ENCODE results near the gene ARHGAP25. TPM values are rescaled to one million over a fixed set of nuclear protein-coding genes. Genes with fewer than 3 reads are reported as not detected.

The ARHGAP25 gene
- total RNA-seq, 2 donors from 2014 or later = 4.2 to 6.6 TPM

DNA sequence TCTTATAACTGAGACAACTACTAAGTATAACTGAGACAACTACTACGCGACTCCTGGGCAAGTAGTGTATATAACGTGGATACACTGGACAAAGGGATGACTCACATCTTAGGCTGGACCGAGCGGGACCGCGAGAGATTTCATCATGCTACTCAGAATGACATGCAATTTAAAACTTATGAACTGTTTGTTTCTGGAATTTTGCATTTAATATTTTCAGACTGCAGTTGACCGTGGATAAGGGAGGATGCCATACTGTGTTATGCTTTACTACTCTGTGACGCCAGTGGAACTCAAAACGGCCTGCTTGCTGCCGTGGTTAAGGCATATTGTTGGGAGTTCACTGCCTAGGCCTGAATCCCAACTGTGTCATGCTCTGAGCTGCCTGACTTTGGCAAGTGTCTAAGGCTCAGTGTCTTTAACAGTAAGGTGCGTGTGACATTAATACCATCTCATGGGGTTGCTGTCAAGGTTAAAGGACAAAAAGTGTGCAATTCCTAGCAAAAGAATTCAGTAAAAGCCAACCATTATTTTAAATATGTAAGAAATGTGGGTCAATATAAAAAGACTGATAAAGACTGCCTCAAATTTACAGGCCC lies 72.0 kb downstream of the ARHGAP25 start:
- no peaks in the 10 kb centered on the region for H3K9me3 ChIP-seq
- H3K36me3 ChIP-seq (replicated peaks in 1 of 2; ENCODE audit: insufficient read depth in 1 of 2, low read depth in 2 of 2) = no peaks in the 10 kb centered on the region
- DNase-seq = no peak
- no peak overlapping the region for H3K27ac ChIP-seq
- no peak for ATAC-seq
- no peaks in the 10 kb centered on the region for H3K27me3 ChIP-seq
- intact Hi-C loops (cut with DNase I) = no loop called here
- peaks cover 4% of the 10 kb centered on the region for H3K4me1 ChIP-seq
- H3K4me3 ChIP-seq = no peak overlapping the region
- TF ChIP-seq, protein P1, sequence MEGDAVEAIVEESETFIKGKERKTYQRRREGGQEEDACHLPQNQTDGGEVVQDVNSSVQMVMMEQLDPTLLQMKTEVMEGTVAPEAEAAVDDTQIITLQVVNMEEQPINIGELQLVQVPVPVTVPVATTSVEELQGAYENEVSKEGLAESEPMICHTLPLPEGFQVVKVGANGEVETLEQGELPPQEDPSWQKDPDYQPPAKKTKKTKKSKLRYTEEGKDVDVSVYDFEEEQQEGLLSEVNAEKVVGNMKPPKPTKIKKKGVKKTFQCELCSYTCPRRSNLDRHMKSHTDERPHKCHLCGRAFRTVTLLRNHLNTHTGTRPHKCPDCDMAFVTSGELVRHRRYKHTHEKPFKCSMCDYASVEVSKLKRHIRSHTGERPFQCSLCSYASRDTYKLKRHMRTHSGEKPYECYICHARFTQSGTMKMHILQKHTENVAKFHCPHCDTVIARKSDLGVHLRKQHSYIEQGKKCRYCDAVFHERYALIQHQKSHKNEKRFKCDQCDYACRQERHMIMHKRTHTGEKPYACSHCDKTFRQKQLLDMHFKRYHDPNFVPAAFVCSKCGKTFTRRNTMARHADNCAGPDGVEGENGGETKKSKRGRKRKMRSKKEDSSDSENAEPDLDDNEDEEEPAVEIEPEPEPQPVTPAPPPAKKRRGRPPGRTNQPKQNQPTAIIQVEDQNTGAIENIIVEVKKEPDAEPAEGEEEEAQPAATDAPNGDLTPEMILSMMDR (IDR thresholded peaks at IDR 0.05) = no peak
- no peak for TF ChIP-seq POLR2A (IDR thresholded peaks at IDR 0.05)
- 83 to 86% methylated on average over 12 of the region's 12 CpGs for WGBS, 2 donors

DNA sequence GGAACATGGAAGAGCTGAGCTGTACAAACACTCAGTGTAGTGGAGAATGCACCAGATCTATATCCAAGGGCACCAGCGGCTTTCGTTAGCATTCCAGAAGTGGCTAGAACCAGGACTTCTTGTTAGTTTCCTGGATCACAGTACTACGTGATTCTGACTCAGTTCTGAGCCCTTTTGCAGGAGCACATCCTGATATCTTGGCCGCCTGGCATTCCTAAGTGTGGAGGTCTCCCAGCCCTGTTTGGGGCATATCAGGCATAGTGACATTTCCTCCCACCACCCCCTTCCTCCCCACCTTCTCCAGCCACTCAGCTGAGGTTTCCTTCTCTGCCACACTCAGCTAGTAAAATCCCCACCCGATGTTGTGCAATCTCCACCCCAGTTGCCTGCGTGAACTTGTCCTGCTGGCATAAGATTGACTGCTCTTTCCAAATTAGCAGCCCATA lies 73.2 kb downstream of the ARHGAP25 start:
- DNase-seq = peak in 1 of 4 donors; percentile 30
- H3K27ac ChIP-seq = no peak overlapping the region
- H3K9me3 ChIP-seq = no peaks in the 10 kb centered on the region
- H3K4me1 ChIP-seq = peaks cover 4% of the 10 kb centered on the region
- no peaks in the 10 kb centered on the region for H3K27me3 ChIP-seq
- WGBS, 2 donors = 52 to 68% methylated on average over 6 of the region's 6 CpGs
- intact Hi-C loops (cut with DNase I) = no loop called here
- no peak for ATAC-seq
- H3K36me3 ChIP-seq (replicated peaks in 1 of 2; ENCODE audit: insufficient read depth in 1 of 2, low read depth in 2 of 2) = no peaks in the 10 kb centered on the region
- no peak overlapping the region for H3K4me3 ChIP-seq
- TF ChIP-seq POLR2A (IDR thresholded peaks at IDR 0.05) = no peak
- TF ChIP-seq, protein P1 (IDR thresholded peaks at IDR 0.05) = no peak

DNA sequence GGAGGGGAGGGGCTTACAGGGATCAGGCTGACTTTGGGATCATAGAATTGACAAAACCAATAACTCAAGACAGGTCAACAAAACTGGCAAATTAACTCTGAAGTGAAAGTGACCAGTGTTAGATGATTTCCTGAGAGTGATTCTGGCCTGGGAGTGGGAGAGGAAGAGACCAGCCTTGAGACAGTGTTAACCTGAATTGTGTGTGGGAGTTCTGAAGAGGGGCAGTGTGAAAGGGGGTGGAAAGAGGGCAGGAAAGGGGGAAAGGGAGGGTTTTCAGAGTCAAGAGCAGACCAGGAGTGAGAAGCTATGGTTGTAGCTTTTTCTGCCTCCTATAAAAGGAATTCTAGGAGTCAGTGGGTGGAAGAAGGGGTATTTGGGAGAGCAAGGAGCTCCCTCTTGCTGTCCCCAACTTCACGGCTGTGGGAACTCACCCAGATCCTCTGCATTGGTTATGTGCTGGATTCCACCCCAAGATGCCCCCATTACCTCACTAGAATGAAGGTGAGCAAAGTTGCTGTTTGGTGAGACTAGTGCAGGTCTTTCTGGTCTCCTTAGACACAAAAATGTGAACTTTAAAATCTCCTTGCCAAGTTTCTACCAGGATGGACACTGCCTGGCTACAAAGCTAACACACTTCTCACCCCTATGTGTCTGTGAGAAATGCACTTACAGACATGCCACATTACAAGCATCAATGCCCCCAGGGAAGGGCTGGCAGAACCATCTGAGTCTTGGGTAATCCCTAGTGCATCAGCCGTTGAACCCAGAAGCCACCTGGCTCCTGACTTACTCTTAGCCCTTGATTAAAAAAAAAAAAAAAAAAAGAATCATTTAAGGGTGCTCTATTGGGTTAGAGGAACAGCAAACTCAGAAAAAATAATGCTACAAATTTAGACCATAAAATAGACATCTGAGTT lies 75.0 kb downstream of the ARHGAP25 start:
- no peak for DNase-seq
- 71 to 79% methylated on average over 2 of the region's 2 CpGs for WGBS, 2 donors
- peaks cover 4% of the 10 kb centered on the region for H3K4me1 ChIP-seq
- TF ChIP-seq, protein P1 (IDR thresholded peaks at IDR 0.05) = no peak
- TF ChIP-seq POLR2A (IDR thresholded peaks at IDR 0.05) = no peak
- intact Hi-C loops (cut with DNase I) = no loop called here
- no peaks in the 10 kb centered on the region for H3K27me3 ChIP-seq
- H3K9me3 ChIP-seq = no peaks in the 10 kb centered on the region
- no peak overlapping the region for H3K27ac ChIP-seq
- no peaks in the 10 kb centered on the region for H3K36me3 ChIP-seq (replicated peaks in 1 of 2; ENCODE audit: insufficient read depth in 1 of 2, low read depth in 2 of 2)
- no peak for ATAC-seq
- H3K4me3 ChIP-seq = no peak overlapping the region

DNA sequence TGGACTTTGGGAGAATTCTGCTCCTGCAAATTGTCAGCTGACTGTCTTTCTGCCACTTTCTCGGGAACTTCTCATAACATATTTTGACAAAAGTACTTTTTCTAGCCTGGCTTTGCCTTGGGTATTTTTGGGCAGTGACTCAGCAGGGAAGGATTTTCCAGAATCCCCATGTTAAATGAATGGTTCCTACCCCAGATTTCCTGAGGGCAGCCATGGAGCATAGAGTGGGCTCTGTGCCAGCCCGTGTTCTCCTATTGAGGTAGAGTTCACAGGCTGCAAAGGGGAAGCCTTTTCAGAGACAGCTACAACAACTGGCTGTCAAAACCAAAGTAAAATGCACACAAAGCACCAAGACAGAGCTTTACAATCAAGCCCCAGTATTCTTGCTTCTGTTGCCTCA lies 76.8 kb downstream of the ARHGAP25 start:
- H3K4me1 ChIP-seq = no peaks in the 10 kb centered on the region
- H3K27ac ChIP-seq = no peak overlapping the region
- no peak overlapping the region for H3K4me3 ChIP-seq
- ATAC-seq (no peak), DNase-seq (peak in 2 of 4 donors; percentile 37 to 38)
- intact Hi-C loops (cut with DNase I) = no loop called here
- 57 to 60% methylated on average over 2 of the region's 2 CpGs for WGBS, 2 donors
- H3K27me3 ChIP-seq = no peaks in the 10 kb centered on the region
- H3K36me3 ChIP-seq (replicated peaks in 1 of 2; ENCODE audit: insufficient read depth in 1 of 2, low read depth in 2 of 2) = no peaks in the 10 kb centered on the region
- no peaks in the 10 kb centered on the region for H3K9me3 ChIP-seq
- no peak for TF ChIP-seq POLR2A (IDR thresholded peaks at IDR 0.05)
- TF ChIP-seq, protein P1 (IDR thresholded peaks at IDR 0.05) = no peak

All from body of pancreas (tissue), 4 donors.